MV-4-11 (cell line): ENCODE results near the gene FAM240B.

Experiments used
- DNase-seq: peaks from one replicate; lab custom pipeline; 2025; lab: John Stamatoyannopoulos, UW

Gene FAM240B

GRCh38 chr9:38670542-38671371 is 49.2 kb downstream of the FAM240B start:
- DNase-seq, result no peak

DNA sequence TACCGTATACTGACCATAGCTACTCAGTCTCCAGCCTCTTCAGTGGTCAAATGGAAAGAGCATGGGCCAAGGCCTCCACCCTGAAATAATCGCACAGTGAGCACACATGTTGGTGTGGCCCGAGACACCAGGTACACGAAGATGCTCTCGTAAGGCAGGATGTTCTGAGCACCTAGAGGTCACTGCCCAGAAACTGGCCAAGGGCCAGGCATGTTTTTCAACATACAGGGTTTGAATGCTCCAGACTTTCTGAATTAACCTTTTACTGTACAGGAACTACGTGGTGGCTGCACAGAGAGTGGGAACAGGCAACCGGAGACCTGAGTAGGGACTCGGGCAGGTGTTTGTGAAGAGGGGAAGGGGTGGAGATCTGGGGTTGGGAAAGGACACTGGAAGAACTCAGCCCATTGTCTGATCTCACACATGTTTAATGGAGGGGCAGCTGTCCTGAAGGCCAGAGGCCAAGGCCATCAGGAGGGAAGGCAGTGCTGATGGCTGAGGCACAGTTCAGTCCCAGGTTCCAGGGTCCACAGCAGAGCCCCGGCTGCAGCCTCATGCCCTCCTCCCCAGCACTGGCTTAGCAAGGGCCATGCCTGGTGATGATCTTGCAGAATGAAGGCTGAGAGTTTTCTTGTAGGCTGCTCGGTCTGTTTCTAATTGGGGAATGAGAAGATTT is 51.0 kb downstream of the FAM240B start:
- DNase-seq, result no peak

DNA sequence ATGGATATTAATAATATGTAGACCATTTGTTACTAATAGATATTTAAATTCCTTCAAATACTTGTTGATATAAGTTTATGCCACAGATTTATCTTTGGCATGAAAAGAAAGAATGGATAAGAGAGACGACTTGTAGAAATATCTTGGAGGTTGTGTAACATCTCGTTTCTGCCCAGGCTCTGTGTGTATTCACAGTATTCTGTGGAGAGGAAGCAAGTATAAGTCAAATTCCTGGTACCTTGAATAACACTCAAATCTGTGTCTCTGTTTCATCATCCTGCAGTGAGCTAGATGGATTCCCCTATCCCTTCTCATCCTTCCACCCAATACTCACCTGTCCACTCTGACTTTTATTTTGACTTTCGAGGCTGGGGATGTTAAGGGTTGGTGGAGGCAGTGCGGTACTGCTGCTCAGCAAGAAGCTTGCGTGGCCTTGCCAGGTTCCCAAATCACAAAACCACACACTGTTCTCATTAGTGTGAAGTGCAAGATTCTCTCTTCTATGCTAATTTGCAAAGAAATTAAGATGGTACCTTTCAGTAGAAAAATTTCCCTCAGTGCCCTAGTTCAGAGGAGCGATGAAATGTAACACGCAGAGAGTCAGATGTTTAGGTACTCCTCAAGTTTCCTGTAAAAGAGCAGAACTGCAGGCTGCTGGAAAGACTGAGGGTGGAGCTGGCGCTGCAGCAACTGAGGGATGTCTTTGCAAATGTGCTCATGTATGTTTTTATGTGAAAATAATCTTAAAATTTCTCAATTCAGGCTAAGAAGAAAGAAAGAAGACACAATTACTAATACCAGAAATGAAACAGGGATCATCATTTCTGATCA is 57.0 kb downstream of the FAM240B start:
- no peak for DNase-seq

DNA sequence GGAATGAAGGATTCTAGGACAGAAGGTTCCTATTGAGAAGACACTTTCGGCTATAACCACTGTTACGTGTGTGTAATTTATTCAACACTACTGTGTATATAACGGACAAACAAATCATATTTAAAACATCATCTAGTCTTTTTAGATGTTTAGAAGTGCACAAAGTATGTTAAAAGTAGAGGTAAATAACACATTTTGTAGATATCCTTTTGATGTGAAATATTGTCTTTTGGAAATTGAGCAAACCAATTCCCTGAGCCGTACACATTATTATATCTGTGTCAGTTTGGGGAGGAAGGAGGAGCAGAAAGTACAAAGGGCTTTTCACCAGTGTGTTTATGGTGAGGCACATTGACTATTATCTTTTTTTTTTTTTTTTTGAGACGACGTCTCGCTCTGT is 60.4 kb downstream of the FAM240B start:
- DNase-seq, result no peak

- no peak for DNase-seq
Observed at GRCh38 chr9:38656896-38657295, 63.0 kb downstream of the FAM240B start.

DNA sequence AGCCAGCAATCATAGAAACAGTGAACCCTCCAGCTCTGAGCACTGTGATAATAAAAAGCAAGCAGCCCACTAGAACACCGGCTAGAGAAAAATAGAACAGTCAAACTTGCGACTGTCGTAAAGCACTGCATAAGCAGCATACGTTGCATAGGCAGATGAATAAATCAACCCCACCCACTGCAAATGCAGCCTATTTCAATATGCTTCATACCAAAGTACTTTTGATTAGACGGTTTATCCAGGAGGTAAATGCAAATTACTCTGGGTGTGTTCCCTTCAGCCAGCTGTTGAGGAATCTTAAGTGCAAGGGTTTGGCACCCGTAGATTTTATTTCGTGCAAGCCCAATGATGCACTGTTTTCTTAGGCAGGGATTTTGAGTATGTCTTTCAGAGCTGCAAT is 67.4 kb downstream of the FAM240B start:
- no peak for DNase-seq

DNA sequence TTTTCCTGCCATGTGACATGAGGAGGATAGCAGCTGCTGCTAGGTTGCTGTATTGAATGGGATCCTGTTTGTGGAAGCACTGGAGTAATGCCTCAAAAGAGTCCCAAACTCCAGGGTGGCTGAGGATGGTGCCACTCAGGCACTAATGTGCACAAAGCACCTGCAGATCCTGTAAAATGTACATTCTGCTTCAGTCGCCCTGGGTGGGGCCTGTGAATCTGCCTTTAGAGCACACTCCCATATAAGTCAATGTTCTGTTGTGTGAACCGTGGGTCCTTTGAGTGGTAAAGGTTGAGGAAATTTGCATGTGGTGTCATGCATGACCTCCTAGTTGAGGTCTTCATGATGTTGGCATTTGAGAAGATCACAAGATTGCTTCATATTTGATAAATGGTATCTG is 67.9 kb downstream of the FAM240B start:
- DNase-seq, result no peak

DNA sequence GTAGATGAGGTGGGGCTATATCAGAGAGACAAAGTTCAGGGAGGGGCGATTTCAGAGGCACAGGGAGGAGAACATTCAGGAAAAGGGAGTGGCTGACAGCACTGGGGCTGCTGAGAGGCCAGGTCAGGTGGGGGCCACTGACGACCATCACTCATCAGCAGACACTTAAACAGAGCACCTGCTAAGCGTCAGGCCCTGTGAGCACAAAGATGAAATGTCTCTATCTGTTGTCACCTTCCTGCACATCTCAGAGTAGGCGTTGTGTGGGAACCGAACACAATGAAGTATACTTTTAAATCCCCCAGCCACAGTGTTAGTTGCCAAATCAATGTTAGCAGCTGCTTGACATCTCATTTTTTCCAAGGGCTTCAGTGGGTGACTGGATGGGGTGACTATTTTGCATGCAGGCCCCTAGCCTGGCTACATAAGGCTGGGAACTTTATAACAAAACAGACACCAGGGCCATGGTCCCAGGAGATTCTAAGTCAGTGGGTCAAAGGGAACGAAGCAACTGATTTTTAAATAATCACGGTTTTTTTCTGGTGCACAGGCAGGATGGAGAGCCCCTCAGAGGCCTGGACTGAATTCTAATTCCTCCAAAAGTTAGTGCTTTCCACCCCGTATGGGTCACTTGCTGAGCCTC is 68.4 kb downstream of the FAM240B start:
- DNase-seq, result no peak

GRCh38 chr9:38650564-38650963 is 69.4 kb downstream of the FAM240B start:
- no peak for DNase-seq

DNA sequence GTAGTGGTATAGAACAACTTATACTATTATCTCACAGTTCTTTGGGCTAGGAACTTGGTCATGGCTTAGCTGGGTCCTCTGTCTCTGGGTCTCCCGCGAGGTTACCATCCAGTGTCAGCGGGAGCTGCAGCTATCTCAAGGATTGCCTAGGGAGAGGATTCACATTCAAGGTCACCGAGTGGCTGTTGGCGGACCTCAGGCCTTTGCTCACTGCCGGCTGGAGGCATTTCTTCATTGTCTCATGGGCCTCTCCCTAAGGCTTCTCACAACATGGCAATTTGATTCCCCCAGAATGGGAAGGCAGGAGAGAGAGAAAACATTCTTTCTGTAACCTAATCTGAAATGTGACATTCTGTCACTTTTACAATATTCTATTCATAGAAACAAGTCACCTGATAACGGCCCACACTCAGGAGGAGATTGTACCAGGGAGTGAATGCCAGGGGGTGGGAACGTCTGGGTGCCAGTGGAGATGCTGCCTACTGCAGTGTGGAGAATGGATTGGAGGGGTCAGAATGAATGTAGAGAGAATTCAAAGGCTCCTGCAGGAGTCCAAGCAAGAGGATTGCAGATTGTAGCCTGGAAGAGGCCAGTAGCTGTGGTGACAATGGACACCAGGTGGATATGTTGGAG is 70.1 kb downstream of the FAM240B start:
- no peak for DNase-seq

- no peak for DNase-seq
Observed at GRCh38 chr9:38644601-38645000, 75.3 kb downstream of the FAM240B start.
